ENCODE results near the gene SPAG16.
"Not testable (repeated sequence)": the region's sequence is repeated elsewhere in the genome, so short reads cannot be mapped to it uniquely, and the experiment has no call there.

SPAG16 gene

GRCh38 chr2:213696442-213696841, 412.2 kb downstream of the SPAG16 start:
- DNase-seq (ENCODE audit: low read depth in 2 of 2), result no peak

DNA sequence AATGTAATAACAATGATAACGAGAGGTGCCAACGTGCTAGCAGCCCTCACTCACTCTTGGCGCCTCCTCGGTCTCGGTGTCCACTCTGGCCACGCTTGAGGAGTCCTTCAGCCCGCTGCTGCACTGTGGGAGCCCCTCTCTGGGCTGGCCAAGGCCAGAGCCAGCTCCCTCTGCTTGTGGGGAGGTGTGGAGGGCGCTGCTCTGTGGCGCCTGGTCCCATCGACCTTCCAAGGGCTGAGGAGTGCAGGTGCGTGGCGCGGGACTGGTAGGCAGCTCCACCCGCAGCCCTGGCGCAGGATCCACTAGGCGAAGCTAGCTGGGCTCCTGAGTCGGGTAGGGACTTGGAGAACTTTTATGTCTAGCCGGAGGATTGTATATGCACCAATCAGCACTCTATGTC, 417.1 kb downstream of the SPAG16 start:
- DNase-seq (ENCODE audit: low read depth in 2 of 2), result not testable (repeated sequence)

- DNase-seq (ENCODE audit: low read depth in 2 of 2), result no peak
Observed at GRCh38 chr2:213703406-213704098, 419.3 kb downstream of the SPAG16 start.

GRCh38 chr2:213710164-213710563, 425.9 kb downstream of the SPAG16 start:
- no peak for DNase-seq (ENCODE audit: low read depth in 2 of 2)

- DNase-seq (ENCODE audit: low read depth in 2 of 2), result not testable (repeated sequence)
Observed at GRCh38 chr2:213718411-213718810, 434.1 kb downstream of the SPAG16 start.

GRCh38 chr2:213722565-213722964, 438.3 kb downstream of the SPAG16 start:
- no peak for DNase-seq (ENCODE audit: low read depth in 2 of 2)

GRCh38 chr2:213723041-213723560, 438.8 kb downstream of the SPAG16 start:
- DNase-seq (ENCODE audit: low read depth in 2 of 2), result no peak

GRCh38 chr2:213723707-213724106, 439.4 kb downstream of the SPAG16 start:
- no peak for DNase-seq (ENCODE audit: low read depth in 2 of 2)

- no peak for DNase-seq (ENCODE audit: low read depth in 2 of 2)
Observed at GRCh38 chr2:213726101-213726500, 441.8 kb downstream of the SPAG16 start.

DNA sequence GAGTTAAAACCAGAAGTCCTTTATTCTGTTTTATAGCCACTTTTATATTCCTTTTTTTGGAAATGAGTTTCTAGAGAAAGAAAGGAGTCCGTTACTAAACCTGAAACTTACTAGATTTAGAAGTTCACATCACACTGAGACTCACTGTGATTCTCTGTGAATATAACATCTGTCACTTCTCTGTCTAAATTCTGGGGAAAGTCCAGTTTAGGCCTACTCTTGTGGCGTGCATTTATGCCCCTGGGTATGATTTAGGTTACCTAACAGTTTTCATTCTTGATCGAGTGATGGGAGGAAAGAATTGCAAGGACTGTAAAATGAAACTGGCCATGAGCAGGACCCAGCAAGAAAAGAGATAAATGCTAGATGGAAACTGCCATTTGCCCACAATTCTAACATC, 449.6 kb downstream of the SPAG16 start:
- DNase-seq (ENCODE audit: low read depth in 2 of 2), result no peak

- DNase-seq (ENCODE audit: low read depth in 2 of 2), result no peak
Observed at GRCh38 chr2:213740453-213740852, 456.2 kb downstream of the SPAG16 start.

DNA sequence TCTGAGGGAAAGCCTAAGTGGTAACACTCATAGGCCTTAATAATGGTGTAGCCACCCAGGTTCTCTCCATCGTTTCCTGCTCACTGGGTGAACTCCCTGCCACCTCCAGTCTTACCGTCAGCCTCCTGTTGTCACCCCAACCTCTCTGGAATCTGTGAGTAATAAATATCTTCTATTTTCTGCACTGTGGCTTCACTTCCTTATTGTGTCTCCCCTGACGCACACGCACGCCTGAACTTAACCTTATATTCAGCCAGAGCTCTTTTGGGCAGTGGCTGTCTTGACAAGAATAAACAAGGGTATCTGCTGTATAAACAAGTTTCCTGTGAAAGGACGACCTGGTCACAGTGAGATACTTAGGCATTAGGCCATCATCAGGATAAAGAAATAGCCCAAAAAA, 467.2 kb downstream of the SPAG16 start:
- DNase-seq (ENCODE audit: low read depth in 2 of 2), result no peak

- DNase-seq (ENCODE audit: low read depth in 2 of 2), result no peak
Observed at GRCh38 chr2:213752575-213752974, 468.3 kb downstream of the SPAG16 start.

DNA sequence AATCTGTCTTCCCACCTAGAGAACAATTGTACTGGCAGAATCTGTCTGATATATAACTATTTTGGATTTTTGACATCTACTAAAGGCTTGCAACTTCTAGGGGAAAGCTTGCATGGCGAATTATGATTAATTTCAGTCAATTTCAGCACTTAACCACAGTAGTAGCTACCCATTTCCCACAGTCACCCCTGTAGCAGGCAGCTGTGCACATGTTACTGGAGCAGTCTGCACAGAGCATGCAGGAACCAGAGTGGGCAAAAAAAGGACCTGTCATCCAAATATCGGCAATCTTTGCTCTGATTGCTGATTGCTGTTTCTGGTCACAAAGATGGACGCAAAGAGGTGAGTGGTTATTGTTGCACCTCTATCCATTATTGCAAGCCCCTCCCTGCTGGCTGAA, 473.3 kb downstream of the SPAG16 start:
- no peak for DNase-seq (ENCODE audit: low read depth in 2 of 2)

GRCh38 chr2:213763354-213763753, 479.1 kb downstream of the SPAG16 start:
- no peak for DNase-seq (ENCODE audit: low read depth in 2 of 2)

- DNase-seq (ENCODE audit: low read depth in 2 of 2), result no peak
Observed at GRCh38 chr2:213763963-213764362, 479.7 kb downstream of the SPAG16 start.

DNA sequence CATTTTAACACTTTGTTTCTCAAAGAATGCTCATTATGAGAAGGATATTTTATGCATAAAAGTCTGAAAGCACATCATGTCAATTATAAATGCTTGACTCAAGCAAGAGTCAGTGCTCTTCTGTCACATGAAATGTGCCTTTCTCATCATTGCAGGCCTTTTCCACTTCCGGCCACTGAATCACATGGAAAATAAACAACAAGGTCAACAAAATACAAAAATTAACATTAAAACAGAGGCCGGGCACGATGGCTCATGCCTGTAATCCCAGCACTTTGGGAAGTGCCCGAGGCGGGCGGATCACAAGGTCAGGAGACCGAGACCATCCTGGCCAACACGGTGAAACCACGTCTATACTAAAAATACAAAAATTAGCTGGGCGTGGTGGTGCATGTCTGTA, 480.6 kb downstream of the SPAG16 start:
- DNase-seq (ENCODE audit: low read depth in 2 of 2), result no peak

DNA sequence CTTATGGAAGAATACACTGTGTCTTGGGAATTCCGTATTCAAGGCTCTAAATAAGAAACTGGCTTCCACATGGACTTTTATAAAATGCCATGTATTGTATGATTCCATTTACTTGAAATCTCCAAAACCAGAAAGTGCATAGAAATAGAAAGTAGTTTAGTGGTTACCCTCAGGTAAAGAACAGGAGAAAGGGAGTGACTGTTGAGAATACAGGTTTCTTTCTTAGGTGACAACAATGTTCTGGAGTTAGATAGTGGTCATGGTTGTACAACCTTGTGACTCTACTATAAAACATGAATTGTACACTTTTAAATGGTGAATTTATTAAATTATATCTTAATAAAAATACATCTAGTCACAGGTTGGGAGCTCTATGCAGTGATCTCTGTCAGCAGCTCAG, 481.8 kb downstream of the SPAG16 start:
- DNase-seq (ENCODE audit: low read depth in 2 of 2), result no peak

DNA sequence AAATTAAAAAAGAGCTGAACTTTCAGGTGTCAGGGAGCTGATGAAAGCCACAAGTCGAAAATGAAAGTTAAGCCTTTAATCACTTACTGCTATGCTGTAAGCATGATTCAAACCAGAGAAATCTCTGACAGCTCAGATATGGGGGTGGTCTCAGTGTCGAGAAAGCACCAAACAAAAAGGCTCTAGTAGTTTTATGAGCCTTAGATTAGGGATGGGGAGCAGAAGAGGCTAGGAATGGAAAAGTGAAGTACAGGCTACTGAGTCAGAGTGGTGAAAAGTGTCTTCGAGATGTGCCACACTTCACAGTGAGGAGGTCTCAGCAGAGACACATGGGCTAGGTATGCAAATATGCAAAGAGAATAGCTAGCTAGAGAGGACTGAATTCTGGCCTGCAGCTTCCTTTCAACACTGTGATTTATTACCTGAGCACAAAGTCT, 482.2 kb downstream of the SPAG16 start:
- DNase-seq (ENCODE audit: low read depth in 2 of 2), result no peak

- DNase-seq (ENCODE audit: low read depth in 2 of 2), result no peak
Observed at GRCh38 chr2:213787869-213788268, 503.6 kb downstream of the SPAG16 start.

- DNase-seq (ENCODE audit: low read depth in 2 of 2), result no peak
Observed at GRCh38 chr2:213789940-213790339, 505.7 kb downstream of the SPAG16 start.

GRCh38 chr2:213792045-213792444, 507.8 kb downstream of the SPAG16 start:
- DNase-seq (ENCODE audit: low read depth in 2 of 2), result no peak

DNA sequence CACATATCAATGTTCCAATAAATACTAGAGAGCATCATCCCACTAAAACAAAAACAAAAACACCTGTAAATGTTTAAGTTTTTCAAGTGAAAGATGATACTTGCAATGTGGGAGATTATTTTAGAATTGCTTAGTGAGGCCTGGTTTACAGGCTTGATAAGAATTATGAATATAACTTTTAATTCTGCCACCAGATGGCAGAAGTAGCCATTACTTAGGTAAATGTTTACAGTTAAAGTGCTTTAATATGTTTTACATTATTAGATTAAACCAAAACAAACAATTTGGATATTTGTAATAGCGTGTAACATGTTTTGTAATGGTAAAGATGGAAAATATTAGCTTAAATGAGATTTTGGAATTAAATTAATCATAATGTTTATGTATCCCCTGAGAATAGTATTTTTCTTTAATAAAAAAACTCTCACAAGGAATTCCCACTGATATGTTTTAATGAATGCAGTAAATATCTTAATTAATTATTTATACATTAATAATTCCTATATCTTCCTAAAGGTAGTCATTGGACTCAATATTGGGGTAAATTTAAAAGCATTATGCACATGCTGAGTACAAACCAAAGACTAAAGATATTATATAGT, 522.0 kb downstream of the SPAG16 start:
- no peak for DNase-seq (ENCODE audit: low read depth in 2 of 2)

Data from stimulated activated CD4-positive, alpha-beta T cell treated with anti-CD3 and anti-CD28 coated beads, Interleukin-1b, Interleukin-23, amount 100 ng/mL, for 1 hour (primary cell).